ENCODE results near the gene KCNJ8. TPM values are rescaled to one million over a fixed set of nuclear protein-coding genes. Genes with fewer than 3 reads are reported as not detected.

KCNJ8 gene
- total RNA-seq = under 0.01 TPM in 1 of 2 replicates, not detected in the other

- no peak for TF ChIP-seq CTCF (IDR thresholded peaks at IDR 0.05; ENCODE audit: insufficient read depth, low read length, severe bottlenecking)
- FAIRE-seq = no peak
- Histone ChIP-seq H3K27me3 (ENCODE audit: control insufficient read depth, insufficient read depth, low read length) (peaks cover 2% of the 10 kb centered on the region), H3K4me3 (ENCODE audit: low read depth, low read length) (peak within 1 kb of the TSS; percentile 33), H3K36me3 (ENCODE audit: control insufficient read depth, insufficient read depth, low read length) (no peaks in the 10 kb centered on the region)
- no peak for DNase-seq (ENCODE audit: low read depth)
These were observed at the start of gene KCNJ8 for GRCh38 chr12:21774358-21775132. Gene KCNJ8 (minus strand): TSS chr12:21774706. CDS start chr12:21773616, 1,090 bp downstream.

GRCh38 chr12:21823581-21823980 lies 49.1 kb upstream of the KCNJ8 start:
- TF ChIP-seq CTCF (IDR thresholded peaks at IDR 0.05; ENCODE audit: insufficient read depth, low read length, severe bottlenecking) = no peak
- FAIRE-seq (no peak), DNase-seq (ENCODE audit: low read depth) (no peak)
- no peak overlapping the region for H3K4me3 ChIP-seq (ENCODE audit: low read depth, low read length)
- H3K27me3 ChIP-seq (ENCODE audit: control insufficient read depth, insufficient read depth, low read length) = no peaks in the 10 kb centered on the region
- no peaks in the 10 kb centered on the region for H3K36me3 ChIP-seq (ENCODE audit: control insufficient read depth, insufficient read depth, low read length)

GRCh38 chr12:21819678-21820077 lies 45.2 kb upstream of the KCNJ8 start:
- DNase-seq (ENCODE audit: low read depth) (peak; percentile 20), FAIRE-seq (no peak)
- no peaks in the 10 kb centered on the region for H3K27me3 ChIP-seq (ENCODE audit: control insufficient read depth, insufficient read depth, low read length)
- H3K36me3 ChIP-seq (ENCODE audit: control insufficient read depth, insufficient read depth, low read length) = no peaks in the 10 kb centered on the region
- no peak for TF ChIP-seq CTCF (IDR thresholded peaks at IDR 0.05; ENCODE audit: insufficient read depth, low read length, severe bottlenecking)
- H3K4me3 ChIP-seq (ENCODE audit: low read depth, low read length) = no peak overlapping the region

- Histone ChIP-seq H3K4me3 (ENCODE audit: low read depth, low read length) (no peak overlapping the region), H3K36me3 (ENCODE audit: control insufficient read depth, insufficient read depth, low read length) (no peaks in the 10 kb centered on the region), H3K27me3 (ENCODE audit: control insufficient read depth, insufficient read depth, low read length) (no peaks in the 10 kb centered on the region)
- DNase-seq (ENCODE audit: low read depth) (peak; percentile 43), FAIRE-seq (no peak)
- TF ChIP-seq CTCF (IDR thresholded peaks at IDR 0.05; ENCODE audit: insufficient read depth, low read length, severe bottlenecking) = no peak
These were observed 44.7 kb upstream of the KCNJ8 start for GRCh38 chr12:21819236-21819635.

GRCh38 chr12:21818627-21819026 lies 44.1 kb upstream of the KCNJ8 start:
- Histone ChIP-seq H3K36me3 (ENCODE audit: control insufficient read depth, insufficient read depth, low read length) (no peaks in the 10 kb centered on the region), H3K4me3 (ENCODE audit: low read depth, low read length) (no peak overlapping the region), H3K27me3 (ENCODE audit: control insufficient read depth, insufficient read depth, low read length) (no peaks in the 10 kb centered on the region)
- FAIRE-seq (no peak), DNase-seq (ENCODE audit: low read depth) (peak; percentile 91)
- no peak for TF ChIP-seq CTCF (IDR thresholded peaks at IDR 0.05; ENCODE audit: insufficient read depth, low read length, severe bottlenecking)
